OCI-LY1 (cell line): ENCODE results near the gene LRRC8B.

Experiments used
- H2AFZ ChIP-seq: fragments of 200-600 bp; sonication (generic), shearing (Covaris generic); 2 replicates; pipeline ENCODE4 v1.6.0; 2014; ENCODE audit warnings: antibody characterized with exemption, mild to moderate bottlenecking, low read length
- H3F3A ChIP-seq: fragments of 200-600 bp; sonication (generic), shearing (Covaris generic); 2 replicates; pipeline ENCODE4 v1.6.0; 2014; ENCODE audit warnings: mild to moderate bottlenecking, antibody characterized with exemption, low read length, moderate library complexity; ENCODE audit not compliant: insufficient read depth
- H3K27ac ChIP-seq: fragments of 200-600 bp; sonication (generic); 2 replicates; pipeline ENCODE4 v1.5.1; 2014; ENCODE audit warnings: low read length, mixed run types, mild to moderate bottlenecking, low read depth; ENCODE audit not compliant: poor library complexity, severe bottlenecking
- H3K27me3 ChIP-seq: fragments of 200-600 bp; sonication (generic); 2 replicates; pipeline ENCODE4 v1.6.0; 2014; ENCODE audit warnings: antibody characterized with exemption, mild to moderate bottlenecking, low read length, moderate library complexity; ENCODE audit not compliant: insufficient read depth
- H3K36me3 ChIP-seq: fragments of 200-600 bp; sonication (generic); 2 replicates; pipeline ENCODE4 v1.6.1; 2014; ENCODE audit warnings: mild to moderate bottlenecking, antibody characterized with exemption, low read length, moderate library complexity, mixed read lengths; ENCODE audit not compliant: insufficient read depth
- H3K4me1 ChIP-seq: fragments of 200-600 bp; sonication (generic); 2 replicates; pipeline ENCODE4 v1.5.1; 2014; ENCODE audit warnings: mild to moderate bottlenecking, low read length, moderate library complexity; ENCODE audit not compliant: insufficient read depth, severe bottlenecking
- H3K4me2 ChIP-seq: fragments of 200-600 bp; sonication (generic), shearing (Covaris generic); 2 replicates; pipeline ENCODE4 v1.6.1; 2014; ENCODE audit warnings: low read length
- H3K4me3 ChIP-seq: fragments of 200-600 bp; sonication (generic); 2 replicates; pipeline ENCODE4 v1.5.1; 2014; ENCODE audit warnings: low read length, low read depth, mild to moderate bottlenecking, mixed read lengths; ENCODE audit not compliant: poor library complexity, severe bottlenecking
- H3K79me2 ChIP-seq: fragments of 200-600 bp; shearing (Covaris generic); 2 replicates; pipeline ENCODE4 v1.6.1; 2016; ENCODE audit warnings: mixed run types, low read length, mixed read lengths; ENCODE audit not compliant: insufficient read depth
- H3K9ac ChIP-seq: fragments of 200-600 bp; sonication (generic), shearing (Covaris generic); 2 replicates; pipeline ENCODE4 v1.6.1; 2014; ENCODE audit warnings: mild to moderate bottlenecking, low read length, mixed read lengths
- H3K9me2 ChIP-seq: fragments of 200-600 bp; sonication (generic), shearing (Covaris generic); 2 replicates; pipeline ENCODE4 v1.6.1; 2014; ENCODE audit warnings: low read depth, mild to moderate bottlenecking, low read length, mixed read lengths
- H3K9me3 ChIP-seq: fragments of 200-600 bp; shearing (Covaris generic); 2 replicates; pipeline ENCODE4 v1.6.1; 2014; ENCODE audit warnings: low read length, mixed read lengths
- H4K20me1 ChIP-seq: fragments of 200-600 bp; sonication (generic), shearing (Covaris generic); 2 replicates; pipeline ENCODE4 v1.6.0; 2016; ENCODE audit warnings: mild to moderate bottlenecking, low read length; ENCODE audit not compliant: insufficient read depth
- EZH2 ChIP-seq: fragments of 200-600 bp; sonication (generic), shearing (Covaris generic); IDR thresholded peaks from 2 replicates; pipeline ENCODE4 v1.8.0; 2017; ENCODE audit warnings: borderline replicate concordance, mixed run types, mild to moderate bottlenecking, antibody characterized with exemption, low read length, moderate library complexity, mixed read lengths
- TF ChIP-seq, protein P1 (sequence below): fragments of 200-600 bp; sonication (generic), shearing (Covaris generic); IDR thresholded peaks from 2 replicates; pipeline ENCODE4 v1.5.1; 2017; ENCODE audit warnings: mild to moderate bottlenecking, antibody characterized with exemption, low read length, moderate library complexity, mixed read lengths

LRRC8B gene

DNA sequence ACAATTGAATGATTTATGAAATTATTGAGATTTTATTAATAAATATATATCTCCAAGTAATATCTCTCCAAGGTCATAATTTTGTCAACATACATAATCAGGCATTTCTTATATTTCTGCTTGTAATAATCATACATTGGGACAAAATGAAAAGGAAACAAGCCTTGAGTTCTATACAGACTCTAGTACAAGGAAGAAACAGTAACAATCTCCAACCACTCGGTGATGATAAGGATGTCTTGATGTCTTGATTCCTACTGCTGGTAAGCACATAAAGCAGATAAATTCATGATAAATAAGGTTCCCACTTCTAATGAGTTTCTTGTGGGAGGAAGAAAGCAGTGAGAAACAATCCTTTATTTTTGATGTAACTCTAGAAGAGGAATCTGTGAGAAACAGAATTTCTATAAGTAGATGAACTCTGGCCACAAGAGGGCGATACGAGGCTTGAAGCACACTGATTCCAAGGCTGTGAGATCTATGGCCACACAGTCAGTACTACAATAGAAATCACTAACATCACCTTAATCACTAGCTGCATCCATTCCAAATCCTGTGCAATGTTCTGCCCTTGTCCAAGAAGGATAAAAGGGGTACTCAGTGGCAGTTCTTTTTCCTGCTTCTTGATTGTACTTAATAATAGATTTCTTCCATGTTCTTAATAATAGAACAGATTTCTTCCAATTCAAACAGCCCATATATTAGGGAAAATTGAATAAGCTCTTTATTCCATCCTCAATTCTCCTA, 41.4 kb upstream of the LRRC8B start:
- no peaks in the 10 kb centered on the region for H3K27me3 ChIP-seq
- no peaks in the 10 kb centered on the region for H4K20me1 ChIP-seq
- 0 out of 2 replicates have a peak, but pooled peaks cover 5% of the 10 kb centered on the region for H3F3A ChIP-seq
- H3K9ac ChIP-seq = no peak overlapping the region
- H3K4me2 ChIP-seq = no peak overlapping the region
- H3K36me3 ChIP-seq = no peaks in the 10 kb centered on the region
- no peak overlapping the region for H3K4me3 ChIP-seq
- peaks cover 48% of the 10 kb centered on the region for H3K4me1 ChIP-seq
- H3K79me2 ChIP-seq = no peaks in the 10 kb centered on the region
- H2AFZ ChIP-seq = no peak overlapping the region
- H3K27ac ChIP-seq = no peak overlapping the region
- no peak for TF ChIP-seq EZH2
- TF ChIP-seq, protein P1, sequence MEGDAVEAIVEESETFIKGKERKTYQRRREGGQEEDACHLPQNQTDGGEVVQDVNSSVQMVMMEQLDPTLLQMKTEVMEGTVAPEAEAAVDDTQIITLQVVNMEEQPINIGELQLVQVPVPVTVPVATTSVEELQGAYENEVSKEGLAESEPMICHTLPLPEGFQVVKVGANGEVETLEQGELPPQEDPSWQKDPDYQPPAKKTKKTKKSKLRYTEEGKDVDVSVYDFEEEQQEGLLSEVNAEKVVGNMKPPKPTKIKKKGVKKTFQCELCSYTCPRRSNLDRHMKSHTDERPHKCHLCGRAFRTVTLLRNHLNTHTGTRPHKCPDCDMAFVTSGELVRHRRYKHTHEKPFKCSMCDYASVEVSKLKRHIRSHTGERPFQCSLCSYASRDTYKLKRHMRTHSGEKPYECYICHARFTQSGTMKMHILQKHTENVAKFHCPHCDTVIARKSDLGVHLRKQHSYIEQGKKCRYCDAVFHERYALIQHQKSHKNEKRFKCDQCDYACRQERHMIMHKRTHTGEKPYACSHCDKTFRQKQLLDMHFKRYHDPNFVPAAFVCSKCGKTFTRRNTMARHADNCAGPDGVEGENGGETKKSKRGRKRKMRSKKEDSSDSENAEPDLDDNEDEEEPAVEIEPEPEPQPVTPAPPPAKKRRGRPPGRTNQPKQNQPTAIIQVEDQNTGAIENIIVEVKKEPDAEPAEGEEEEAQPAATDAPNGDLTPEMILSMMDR = peak; percentile 77; the same call in 1 of the 2 replicates
- no peaks in the 10 kb centered on the region for H3K9me2 ChIP-seq
- H3K9me3 ChIP-seq = no peaks in the 10 kb centered on the region

DNA sequence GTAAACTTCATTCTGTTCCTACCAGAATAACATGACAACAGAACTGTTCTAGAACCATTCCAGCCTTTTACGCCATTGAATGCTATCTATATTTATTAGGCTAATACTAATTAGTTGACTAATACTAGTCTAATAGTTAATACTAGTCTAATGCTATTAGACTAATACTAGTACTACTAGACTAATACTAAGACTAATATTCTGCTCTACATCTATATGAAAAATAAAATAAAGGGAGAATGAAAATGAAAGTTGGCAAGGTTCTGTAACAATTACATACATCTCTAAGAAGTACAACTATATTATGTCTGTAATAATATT, 40.9 kb upstream of the LRRC8B start:
- no peaks in the 10 kb centered on the region for H3K79me2 ChIP-seq
- no peaks in the 10 kb centered on the region for H3K36me3 ChIP-seq
- peaks cover 53% of the 10 kb centered on the region for H3K4me1 ChIP-seq
- H2AFZ ChIP-seq = no peak overlapping the region
- H3K27ac ChIP-seq = no peak overlapping the region
- H3K27me3 ChIP-seq = no peaks in the 10 kb centered on the region
- no peaks in the 10 kb centered on the region for H3K9me2 ChIP-seq
- H4K20me1 ChIP-seq = no peaks in the 10 kb centered on the region
- no peaks in the 10 kb centered on the region for H3K9me3 ChIP-seq
- no peak overlapping the region for H3K9ac ChIP-seq
- no peak overlapping the region for H3K4me2 ChIP-seq
- no peak overlapping the region for H3K4me3 ChIP-seq
- TF ChIP-seq EZH2 = no peak
- TF ChIP-seq, protein P1 = no peak
- 0 out of 2 replicates have a peak, but pooled peaks cover 5% of the 10 kb centered on the region for H3F3A ChIP-seq

DNA sequence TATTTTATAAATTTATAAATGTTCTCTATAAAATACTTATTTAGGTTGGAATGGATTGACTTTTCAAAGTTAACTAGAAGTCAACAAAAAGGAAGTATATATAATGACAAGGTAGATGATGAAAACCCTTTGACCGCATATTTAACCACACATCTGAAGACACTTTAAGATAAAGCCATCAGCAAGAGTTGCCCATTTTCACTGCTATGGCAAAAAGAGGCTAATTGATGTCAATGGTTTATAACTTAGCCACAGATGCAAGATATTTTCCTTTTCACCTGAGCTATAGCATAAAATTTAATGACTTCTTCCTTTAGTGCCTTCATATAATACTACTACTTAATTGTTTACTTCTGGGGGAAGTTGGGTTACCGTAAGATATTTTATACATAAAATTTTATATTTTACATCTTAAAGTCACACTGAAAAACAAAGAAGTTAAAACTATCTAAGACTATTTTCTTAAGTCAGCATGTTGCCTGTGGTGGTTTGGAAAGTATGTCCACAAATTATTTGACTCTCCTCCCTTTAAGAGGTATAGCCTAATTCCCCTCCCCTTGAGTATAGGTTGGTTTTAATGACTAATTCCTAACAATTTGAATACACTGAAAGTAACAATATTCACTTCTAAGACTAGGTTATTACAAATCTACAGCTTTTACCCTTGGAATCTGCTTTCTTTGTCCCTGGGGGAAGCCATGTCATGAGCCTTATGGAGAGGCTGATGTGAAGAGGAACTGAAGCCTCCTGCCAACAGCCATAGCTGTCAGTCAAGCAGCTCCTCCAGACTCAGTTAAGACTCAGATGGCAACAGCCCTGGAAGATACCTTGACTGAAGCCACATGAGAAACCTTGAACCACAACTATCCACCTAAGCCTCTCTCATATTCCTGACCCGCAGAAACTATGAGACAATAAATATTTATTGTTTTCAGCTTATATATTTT, 40.3 kb upstream of the LRRC8B start:
- no peaks in the 10 kb centered on the region for H4K20me1 ChIP-seq
- no peaks in the 10 kb centered on the region for H3K36me3 ChIP-seq
- H2AFZ ChIP-seq = no peak overlapping the region
- H3K9me2 ChIP-seq = no peaks in the 10 kb centered on the region
- TF ChIP-seq EZH2 = no peak
- TF ChIP-seq, protein P1 = no peak
- no peaks in the 10 kb centered on the region for H3K79me2 ChIP-seq
- no peaks in the 10 kb centered on the region for H3K9me3 ChIP-seq
- H3F3A ChIP-seq = 0 out of 2 replicates have a peak, but pooled peaks cover 5% of the 10 kb centered on the region
- peak overlapping the region; percentile 94 for H3K27ac ChIP-seq
- no peak overlapping the region for H3K9ac ChIP-seq
- no peaks in the 10 kb centered on the region for H3K27me3 ChIP-seq
- H3K4me3 ChIP-seq = no peak overlapping the region
- H3K4me2 ChIP-seq = 0 out of 2 replicates have a peak overlapping the region, but pooled peaks have one; percentile 7
- H3K4me1 ChIP-seq = peaks cover 60% of the 10 kb centered on the region
